ENCODE results near the gene PHC2. TPM values are rescaled to one million over a fixed set of nuclear protein-coding genes. Genes with fewer than 3 reads are reported as not detected.

Gene PHC2
- total RNA-seq, 1 experiment from 2014 or later, result 9.4 TPM

GRCh38 chr1:33407352-33408092 lies 23.4 kb downstream of the PHC2 start:
- no CpG with 5 or more reads among the region's 1 CpG for WGBS (ENCODE audit: extremely low coverage, insufficient read length, low lambda C conversion rate)
- Histone ChIP-seq H3K23ac (ENCODE audit: insufficient read length, low read depth, low read length) (no peak overlapping the region), H3K4me2 (ENCODE audit: insufficient read depth, insufficient read length, low read length) (no peak overlapping the region), H2AK5ac (ENCODE audit: insufficient read length, low read length) (no peak overlapping the region), H3K9ac (ENCODE audit: extremely low read depth, insufficient read length, low read length) (no peak overlapping the region), H3T11ph (ENCODE audit: low read length) (no peak overlapping the region), H3K4me1 (ENCODE audit: insufficient read depth, low read length) (no peaks in the 10 kb centered on the region), H3K23me2 (ENCODE audit: insufficient read length, low read depth, low read length, poor library complexity, severe bottlenecking) (no peaks in the 10 kb centered on the region), H4K91ac (ENCODE audit: insufficient read length, low read depth, low read length) (no peak overlapping the region), H3K56ac (ENCODE audit: insufficient read length, low read depth, low read length) (no peak overlapping the region), H2BK20ac (ENCODE audit: low read depth, low read length, poor library complexity, severe bottlenecking) (no peak overlapping the region), H4K8ac (replicated peaks; ENCODE audit: insufficient read length, low read depth, low read length) (no peak overlapping the region), H3K79me2 (ENCODE audit: insufficient read depth, low read length) (no peaks in the 10 kb centered on the region), H3K9me3 (ENCODE audit: control insufficient read depth, low read depth, low read length) (no peaks in the 10 kb centered on the region), H3K27me3 (ENCODE audit: insufficient read depth, low read length) (no peaks in the 10 kb centered on the region), H3K27ac (ENCODE audit: insufficient read length, low read depth, low read length) (no peak overlapping the region), H2BK15ac (ENCODE audit: low read depth, low read length) (no peak overlapping the region), H3K4ac (ENCODE audit: low read depth, low read length) (no peak overlapping the region), H2BK5ac (ENCODE audit: insufficient read length, low read length) (no peak overlapping the region), H4K5ac (ENCODE audit: insufficient read length, low read depth, low read length) (no peak overlapping the region), H4K20me1 (ENCODE audit: control insufficient read depth, insufficient read depth, insufficient read length) (no peaks in the 10 kb centered on the region), H2BK12ac (ENCODE audit: insufficient read length, low read depth, low read length) (no peak overlapping the region), H2AFZ (ENCODE audit: low read length) (no peak overlapping the region), H3K79me1 (ENCODE audit: insufficient read depth, low read depth, low read length, poor library complexity, severe bottlenecking) (no peaks in the 10 kb centered on the region), H3K14ac (ENCODE audit: insufficient read depth, low read length) (no peak overlapping the region), H2BK120ac (ENCODE audit: low read depth, low read length, poor library complexity, severe bottlenecking) (no peak overlapping the region), H3K18ac (ENCODE audit: insufficient read length, low read depth, low read length) (no peak overlapping the region)
- H3K4me3 Mint-ChIP-seq, result no peak overlapping the region
- no peaks in the 10 kb centered on the region; the same call in none of the 2 replicates for H3K27me3 Mint-ChIP-seq (ENCODE audit: low read depth)
- DNase-seq, result no peak
- no peaks in the 10 kb centered on the region for H3K36me3 Mint-ChIP-seq (ENCODE audit: insufficient read depth in 1 of 3, low read depth in 3 of 3)
- H3K27ac Mint-ChIP-seq, result no peak overlapping the region
- H3K9me3 Mint-ChIP-seq, result no peaks in the 10 kb centered on the region
- TF ChIP-seq CTCF (conservative IDR thresholded peaks at IDR 0.05), result no peak
- H3K4me1 Mint-ChIP-seq, result peaks cover 8 to 9% of the 10 kb centered on the region in 2 experiments

All from H9 (cell line).